NB4 (cell line): ENCODE results near the gene IL17REL.

ENCODE experiments used
- POLR2A ChIP-seq: IDR thresholded peaks from 2 replicates; pipeline ENCODE4 v1.6.1; 2011; ENCODE audit warnings: mild to moderate bottlenecking; ENCODE audit not compliant: insufficient read length; ENCODE audit errors: extremely low read depth
- TF ChIP-seq, protein P1 (sequence below): IDR thresholded peaks from one replicate; pipeline ENCODE4 v1.5.1; 2012; ENCODE audit warnings: low read depth, low read length
- TF ChIP-seq, protein P2 (sequence below): IDR thresholded peaks from 2 replicates; pipeline ENCODE4 v1.6.1; 2011; ENCODE audit warnings: low read depth, low read length

DNA sequence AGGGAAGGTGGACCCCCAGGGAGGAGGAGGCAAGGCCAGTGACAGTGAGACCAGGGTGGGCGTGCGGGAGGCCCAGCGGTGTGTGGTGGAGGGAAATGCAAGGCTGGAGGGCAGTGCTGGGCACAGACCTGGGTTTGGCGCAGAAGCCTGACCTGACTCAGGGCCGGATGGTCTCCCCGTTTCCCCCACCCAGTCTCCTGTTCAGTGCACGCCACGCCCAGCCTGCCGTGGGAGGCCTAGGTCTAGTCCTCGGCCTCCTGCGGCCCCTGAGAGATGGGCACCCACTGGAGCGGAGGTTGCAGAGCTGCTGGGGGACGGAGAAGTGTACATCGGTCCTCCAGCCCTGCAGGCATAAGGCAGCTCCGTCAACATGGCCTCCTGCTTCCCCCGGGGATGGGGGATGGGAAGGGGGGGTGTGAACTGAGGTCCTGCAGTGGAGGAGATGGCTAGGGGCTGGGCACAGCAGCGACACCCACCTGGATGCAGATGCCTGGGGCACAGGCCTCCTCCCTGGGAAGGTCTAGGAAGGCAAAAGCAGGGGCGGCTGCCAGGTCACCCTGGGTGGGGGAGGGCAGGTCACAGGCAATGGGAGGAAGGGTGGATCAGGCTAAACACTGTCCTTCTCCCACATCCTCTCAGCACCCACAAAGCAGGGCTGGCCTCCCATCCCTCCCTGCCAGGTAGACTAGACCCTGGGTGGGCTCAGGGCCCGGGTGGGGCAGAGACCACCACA, 15.9 kb downstream of the IL17REL start:
- TF ChIP-seq, protein P1, sequence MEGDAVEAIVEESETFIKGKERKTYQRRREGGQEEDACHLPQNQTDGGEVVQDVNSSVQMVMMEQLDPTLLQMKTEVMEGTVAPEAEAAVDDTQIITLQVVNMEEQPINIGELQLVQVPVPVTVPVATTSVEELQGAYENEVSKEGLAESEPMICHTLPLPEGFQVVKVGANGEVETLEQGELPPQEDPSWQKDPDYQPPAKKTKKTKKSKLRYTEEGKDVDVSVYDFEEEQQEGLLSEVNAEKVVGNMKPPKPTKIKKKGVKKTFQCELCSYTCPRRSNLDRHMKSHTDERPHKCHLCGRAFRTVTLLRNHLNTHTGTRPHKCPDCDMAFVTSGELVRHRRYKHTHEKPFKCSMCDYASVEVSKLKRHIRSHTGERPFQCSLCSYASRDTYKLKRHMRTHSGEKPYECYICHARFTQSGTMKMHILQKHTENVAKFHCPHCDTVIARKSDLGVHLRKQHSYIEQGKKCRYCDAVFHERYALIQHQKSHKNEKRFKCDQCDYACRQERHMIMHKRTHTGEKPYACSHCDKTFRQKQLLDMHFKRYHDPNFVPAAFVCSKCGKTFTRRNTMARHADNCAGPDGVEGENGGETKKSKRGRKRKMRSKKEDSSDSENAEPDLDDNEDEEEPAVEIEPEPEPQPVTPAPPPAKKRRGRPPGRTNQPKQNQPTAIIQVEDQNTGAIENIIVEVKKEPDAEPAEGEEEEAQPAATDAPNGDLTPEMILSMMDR, result no peak
- no peak for TF ChIP-seq POLR2A
- TF ChIP-seq, protein P2, sequence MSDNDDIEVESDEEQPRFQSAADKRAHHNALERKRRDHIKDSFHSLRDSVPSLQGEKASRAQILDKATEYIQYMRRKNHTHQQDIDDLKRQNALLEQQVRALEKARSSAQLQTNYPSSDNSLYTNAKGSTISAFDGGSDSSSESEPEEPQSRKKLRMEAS, result no peak
